HG03175 (cell line): ENCODE results near the gene ASTN2.

ENCODE experiments used
- ATAC-seq: cut with Tn5 transposase; IDR thresholded peaks from one replicate; pipeline ENCODE4 v1.9.1; 2021; ENCODE audit warnings: mild to moderate bottlenecking, moderate library complexity; ENCODE audit not compliant: unreplicated experiment

The ASTN2 gene

DNA sequence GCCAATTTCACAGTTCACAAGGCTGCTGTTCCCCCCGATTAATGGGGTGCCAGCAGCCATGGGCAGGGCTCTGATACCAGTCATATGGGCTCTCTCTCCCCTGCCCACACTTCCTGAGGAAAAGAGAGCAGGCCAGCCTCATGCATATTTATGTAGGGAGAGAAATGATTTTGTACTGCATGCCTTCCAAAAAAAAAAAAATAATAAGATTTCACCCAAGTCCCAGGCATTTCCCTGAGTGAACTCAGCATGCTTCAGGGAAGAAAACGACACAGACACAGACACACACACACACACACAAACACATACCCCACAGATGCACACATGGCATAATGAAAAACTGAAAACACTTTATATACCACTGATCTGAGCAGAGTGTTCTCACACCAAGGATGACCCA, 232.8 kb downstream of the ASTN2 start:
- no peak for ATAC-seq

DNA sequence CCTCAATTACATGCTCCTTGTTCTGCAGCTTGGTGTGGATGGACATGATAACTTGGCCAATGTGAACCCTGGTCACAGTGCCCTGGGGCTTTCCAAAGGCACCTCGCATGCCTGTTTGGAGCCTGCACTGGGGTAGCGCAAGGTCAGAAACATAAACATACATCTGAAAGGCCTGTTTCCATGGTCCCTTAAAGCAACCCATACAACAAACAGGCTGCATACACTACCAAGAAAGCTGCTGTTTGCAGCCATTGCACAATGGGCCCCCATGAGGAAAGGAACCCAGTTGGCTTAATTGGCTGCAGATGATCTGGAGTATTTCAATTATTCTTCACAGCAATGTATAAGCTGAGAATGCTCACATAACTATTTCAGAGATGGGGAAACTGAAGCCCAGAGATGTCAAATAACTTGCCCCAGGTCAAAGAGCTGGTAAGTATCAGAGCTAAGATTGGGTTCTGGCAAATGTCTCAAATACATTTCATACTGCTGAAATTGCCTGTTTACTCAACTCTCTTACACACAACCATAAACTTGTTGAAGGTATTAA, 233.9 kb downstream of the ASTN2 start:
- ATAC-seq: no peak

GRCh38 chr9:117178596-117179375, 236.1 kb downstream of the ASTN2 start:
- no peak for ATAC-seq

DNA sequence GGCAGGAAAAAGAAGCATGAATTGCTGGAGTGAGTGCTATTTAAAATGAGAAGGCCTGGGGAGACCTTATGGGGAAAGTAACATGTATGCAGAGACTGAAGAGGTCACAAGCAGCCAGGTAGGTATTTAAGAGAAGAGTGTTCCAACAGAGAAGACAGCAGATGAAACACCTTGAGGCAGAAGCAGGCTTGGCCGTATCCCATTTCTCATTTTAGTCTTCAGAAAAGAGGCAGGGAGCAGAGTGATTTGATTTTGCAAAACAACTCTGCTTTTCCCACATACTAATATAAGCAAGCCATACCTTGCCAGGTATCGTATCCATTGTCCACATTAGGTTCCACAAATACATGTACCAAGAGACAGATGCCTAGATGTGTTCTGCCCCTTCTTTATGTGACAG, 244.3 kb downstream of the ASTN2 start:
- ATAC-seq: no peak

DNA sequence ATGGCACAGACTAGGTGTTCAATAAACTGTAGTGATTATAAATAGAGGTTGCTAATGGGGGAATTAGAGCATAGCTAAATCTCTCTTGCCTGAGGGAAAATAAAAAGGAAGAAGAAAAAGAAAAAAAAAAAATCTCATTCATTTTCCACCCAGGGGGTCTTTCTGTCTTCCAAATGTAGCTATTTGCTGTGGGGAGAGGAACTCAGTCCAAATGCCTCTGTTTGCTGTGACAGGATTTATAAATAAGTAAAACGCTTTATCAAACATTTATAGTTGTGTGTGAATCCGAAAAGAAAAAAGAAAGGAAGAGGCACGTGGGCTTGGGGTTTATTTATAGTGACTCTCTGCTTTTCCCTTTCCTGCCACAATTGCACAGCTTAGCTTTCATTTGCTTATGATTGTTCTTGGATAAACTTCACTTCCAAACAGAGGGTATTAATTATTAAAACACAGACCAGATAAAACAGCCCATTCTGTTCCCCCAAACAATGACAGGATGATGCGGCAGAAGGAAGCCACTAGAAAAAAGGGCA, 245.7 kb downstream of the ASTN2 start:
- no peak for ATAC-seq

- no peak for ATAC-seq
Observed at GRCh38 chr9:117164512-117164911, 250.3 kb downstream of the ASTN2 start.

DNA sequence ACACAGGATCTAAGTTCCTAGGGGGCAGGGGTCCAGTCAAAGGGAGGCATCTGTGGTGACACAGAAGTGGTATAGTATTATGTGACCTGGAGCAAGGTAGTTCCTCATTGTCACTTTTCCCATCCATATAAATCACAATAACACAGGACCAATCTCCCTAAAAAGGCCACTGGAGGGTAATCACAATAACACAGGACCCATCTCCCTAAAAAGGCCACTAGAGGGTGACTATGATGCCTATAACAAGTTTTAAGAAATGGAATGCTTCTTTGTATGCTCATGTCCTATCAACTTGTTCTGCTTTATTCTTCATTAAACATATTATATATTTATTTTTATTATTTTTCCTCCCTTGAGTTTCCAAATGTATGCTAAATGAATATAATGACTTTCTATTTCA, 254.6 kb downstream of the ASTN2 start:
- ATAC-seq: no peak

GRCh38 chr9:117156771-117157535, 257.9 kb downstream of the ASTN2 start:
- no peak for ATAC-seq

DNA sequence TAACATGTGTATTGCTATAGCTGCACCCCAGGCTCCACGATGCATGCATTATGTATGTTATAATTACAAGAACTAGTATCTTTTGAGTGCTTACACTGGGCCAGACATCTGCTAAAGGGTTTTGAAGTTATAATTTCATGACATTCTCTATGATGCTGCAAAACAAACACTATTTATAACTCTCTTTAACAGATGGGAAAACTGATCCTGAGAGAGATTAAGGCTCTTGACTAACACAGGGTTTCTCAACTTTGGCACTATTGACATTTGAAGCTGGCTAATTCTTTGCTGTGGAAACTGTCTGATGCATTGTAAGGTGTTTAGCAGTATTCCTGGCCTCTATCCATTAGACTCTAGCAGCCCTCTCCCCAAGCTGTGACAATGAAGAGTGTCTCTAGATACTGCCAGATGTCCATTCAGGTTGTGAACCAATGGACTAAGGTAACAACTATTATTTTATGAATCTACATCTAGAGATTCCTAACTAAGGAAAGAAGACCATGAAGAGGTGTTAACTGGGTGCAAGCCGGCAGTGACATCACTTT, 258.6 kb downstream of the ASTN2 start:
- no peak for ATAC-seq

DNA sequence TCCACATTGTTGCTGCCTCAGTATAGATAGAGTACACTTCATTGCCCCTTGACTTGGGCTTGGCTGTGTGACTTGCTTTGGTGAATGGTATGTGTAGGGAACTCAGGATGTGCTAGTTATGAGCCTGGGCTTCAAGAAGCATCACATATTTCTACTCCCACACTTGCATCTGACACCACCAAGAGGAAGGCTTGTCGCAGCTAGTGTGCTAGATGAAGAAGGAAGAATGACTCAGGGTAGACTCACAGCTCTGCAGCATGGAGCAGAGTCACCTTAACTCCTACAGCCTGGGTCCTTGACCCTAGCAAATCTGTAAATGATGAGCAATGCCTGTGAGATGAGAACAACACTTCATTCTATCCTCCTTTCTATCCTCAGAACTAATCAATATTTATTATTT, 261.8 kb downstream of the ASTN2 start:
- ATAC-seq: no peak

- no peak for ATAC-seq
Observed at GRCh38 chr9:117151716-117152115, 263.1 kb downstream of the ASTN2 start.

DNA sequence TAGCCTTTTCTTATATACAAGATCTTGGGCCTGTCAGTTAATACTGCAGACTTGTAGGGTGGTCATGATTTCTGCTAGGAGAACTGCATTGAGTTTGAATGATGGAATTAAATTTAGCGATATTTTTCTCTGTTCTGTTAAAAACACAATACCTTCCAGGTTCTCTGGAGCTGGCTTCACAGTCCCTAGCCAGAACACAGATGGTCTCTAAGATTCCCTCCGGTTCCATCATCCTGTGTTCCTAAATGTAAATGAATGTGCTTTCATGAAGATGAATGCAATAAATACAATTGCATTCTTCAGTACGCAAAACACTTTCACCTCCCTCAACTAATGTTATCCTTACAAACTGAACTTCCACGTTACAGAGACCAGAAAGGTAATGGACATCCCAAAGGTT, 264.9 kb downstream of the ASTN2 start:
- ATAC-seq: no peak

- ATAC-seq: no peak
Observed at GRCh38 chr9:117145811-117146490, 268.9 kb downstream of the ASTN2 start.

DNA sequence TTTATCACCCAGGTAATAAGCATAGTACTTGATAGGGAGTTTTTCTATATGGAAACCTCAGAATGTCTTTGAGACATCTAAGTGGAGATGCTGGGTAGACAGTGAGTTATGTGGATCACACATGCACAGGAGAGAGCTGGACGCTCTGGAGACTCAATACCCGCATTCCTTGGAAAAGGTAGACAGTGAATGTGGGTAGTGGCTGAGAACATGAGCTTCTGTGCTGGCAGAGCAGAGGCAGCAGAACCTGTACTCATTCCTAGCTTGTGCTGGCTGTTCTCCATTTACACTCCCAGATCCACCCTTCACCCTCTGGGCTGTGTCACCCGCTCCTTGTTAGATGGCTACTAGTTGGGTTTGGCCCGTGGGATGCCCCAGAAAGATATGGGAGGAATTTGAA, 269.8 kb downstream of the ASTN2 start:
- ATAC-seq: no peak

DNA sequence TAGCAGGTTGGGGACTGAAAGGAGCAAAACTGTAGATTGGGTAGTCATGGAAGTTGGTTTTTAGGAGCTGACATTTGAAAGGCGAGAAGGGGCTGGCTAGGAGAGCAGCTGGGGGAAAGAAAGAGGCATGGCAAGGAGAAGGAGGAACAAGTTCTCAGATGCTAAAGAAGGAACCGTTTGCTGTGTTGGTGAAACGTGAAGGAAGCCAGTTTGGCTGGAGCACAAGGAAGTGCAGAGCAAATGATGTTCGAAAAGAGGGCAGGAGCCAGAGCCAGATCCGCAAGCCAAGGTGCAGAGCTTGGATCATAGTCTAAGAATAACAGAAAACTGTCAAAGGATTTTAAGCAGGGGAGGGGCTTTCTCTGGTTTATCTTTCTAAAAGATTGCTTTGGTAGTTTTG, 276.6 kb downstream of the ASTN2 start:
- ATAC-seq: no peak

GRCh38 chr9:117136461-117136860, 278.4 kb downstream of the ASTN2 start:
- no peak for ATAC-seq

- no peak for ATAC-seq
Observed at GRCh38 chr9:117135501-117136098, 279.3 kb downstream of the ASTN2 start.

- no peak for ATAC-seq
Observed at GRCh38 chr9:117134826-117135500, 279.9 kb downstream of the ASTN2 start.

GRCh38 chr9:117126871-117127270, 288.0 kb downstream of the ASTN2 start:
- ATAC-seq: no peak

GRCh38 chr9:117125531-117125930, 289.3 kb downstream of the ASTN2 start:
- ATAC-seq: no peak
